ENCODE measurements around the gene ARNT2. TPM values are rescaled to one million over a fixed set of nuclear protein-coding genes. Genes with fewer than 3 reads are reported as not detected.

Gene ARNT2
- total and polyA plus RNA-seq, 2 donors (not counting 1 experiment from before 2014, with no cell fraction given), result 15.5 to 61.2 TPM

GRCh38 chr15:80444680-80445251, 40.6 kb downstream of the ARNT2 start:
- Histone ChIP-seq H3K79me2 (ENCODE audit: control insufficient read depth, insufficient read depth, low read length) (no peaks in the 10 kb centered on the region), H3K4me1 (ENCODE audit: control insufficient read depth, extremely low read depth, insufficient read depth, low read length) (no peaks in the 10 kb centered on the region), H3K9ac (ENCODE audit: insufficient read depth, low read length) (no peak overlapping the region), H4K20me1 (ENCODE audit: control insufficient read depth, extremely low read depth, insufficient read depth, low read length) (no peaks in the 10 kb centered on the region), H3K27ac (ENCODE audit: insufficient read depth, low read length) (no peak overlapping the region), H3K27me3 (ENCODE audit: control insufficient read depth, insufficient read depth, low read length) (no peaks in the 10 kb centered on the region), H2AFZ (ENCODE audit: low read length) (no peak overlapping the region), H3K4me3 (replicated peaks in 1 of 4; ENCODE audit: control extremely low read depth in 1 of 4, insufficient read depth in 1 of 4, low read depth in 3 of 4, low read length in 4 of 4) (no peak overlapping the region), H3K9me3 (ENCODE audit: control insufficient read depth, insufficient read depth, low read depth, low read length) (no peaks in the 10 kb centered on the region), H3K36me3 (ENCODE audit: control insufficient read depth, insufficient read depth, low read length) (no peaks in the 10 kb centered on the region), H3K4me2 (ENCODE audit: extremely low read depth, insufficient read depth, low read length) (no peak overlapping the region)
- TF ChIP-seq CTCF (conservative IDR thresholded peaks at IDR 0.05 in 1 of 2, IDR thresholded peaks at IDR 0.05 in 1 of 2; ENCODE audit: low read depth in 1 of 2, low read length in 2 of 2), result no peak
- TF ChIP-seq EZH2 (IDR thresholded peaks at IDR 0.05; ENCODE audit: low read length, missing control alignments), result no peak
- no peak for DNase-seq (ENCODE audit: low read depth in 2 of 2)

- H3K4me1 ChIP-seq (ENCODE audit: control insufficient read depth, extremely low read depth, insufficient read depth, low read length), result no peaks in the 10 kb centered on the region
- H3K36me3 ChIP-seq (ENCODE audit: control insufficient read depth, insufficient read depth, low read length), result no peaks in the 10 kb centered on the region
- no peaks in the 10 kb centered on the region for H3K9me3 ChIP-seq (ENCODE audit: control insufficient read depth, insufficient read depth, low read depth, low read length)
- H3K4me2 ChIP-seq (ENCODE audit: extremely low read depth, insufficient read depth, low read length), result no peak overlapping the region
- no peak overlapping the region for H3K9ac ChIP-seq (ENCODE audit: insufficient read depth, low read length)
- no peak overlapping the region for H3K4me3 ChIP-seq (replicated peaks in 1 of 4; ENCODE audit: control extremely low read depth in 1 of 4, insufficient read depth in 1 of 4, low read depth in 3 of 4, low read length in 4 of 4)
- H2AFZ ChIP-seq (ENCODE audit: low read length), result no peak overlapping the region
- no peak for DNase-seq (ENCODE audit: low read depth in 2 of 2)
- no peaks in the 10 kb centered on the region for H3K27me3 ChIP-seq (ENCODE audit: control insufficient read depth, insufficient read depth, low read length)
- TF ChIP-seq EZH2 (IDR thresholded peaks at IDR 0.05; ENCODE audit: low read length, missing control alignments) (no peak), CTCF (conservative IDR thresholded peaks at IDR 0.05 in 1 of 2, IDR thresholded peaks at IDR 0.05 in 1 of 2; ENCODE audit: low read depth in 1 of 2, low read length in 2 of 2) (no peak)
- no peaks in the 10 kb centered on the region for H4K20me1 ChIP-seq (ENCODE audit: control insufficient read depth, extremely low read depth, insufficient read depth, low read length)
- no peak overlapping the region for H3K27ac ChIP-seq (ENCODE audit: insufficient read depth, low read length)
- H3K79me2 ChIP-seq (ENCODE audit: control insufficient read depth, insufficient read depth, low read length), result no peaks in the 10 kb centered on the region
Observed at GRCh38 chr15:80445300-80446041, 41.3 kb downstream of the ARNT2 start.

GRCh38 chr15:80447077-80447476, 42.9 kb downstream of the ARNT2 start:
- TF ChIP-seq CTCF (conservative IDR thresholded peaks at IDR 0.05 in 1 of 2, IDR thresholded peaks at IDR 0.05 in 1 of 2; ENCODE audit: low read depth in 1 of 2, low read length in 2 of 2), result no peak
- TF ChIP-seq EZH2 (IDR thresholded peaks at IDR 0.05; ENCODE audit: low read length, missing control alignments), result no peak
- no peak overlapping the region for H3K27ac ChIP-seq (ENCODE audit: insufficient read depth, low read length)
- no peak overlapping the region for H3K9ac ChIP-seq (ENCODE audit: insufficient read depth, low read length)
- H4K20me1 ChIP-seq (ENCODE audit: control insufficient read depth, extremely low read depth, insufficient read depth, low read length), result no peaks in the 10 kb centered on the region
- no peak overlapping the region for H3K4me3 ChIP-seq (replicated peaks in 1 of 4; ENCODE audit: control extremely low read depth in 1 of 4, insufficient read depth in 1 of 4, low read depth in 3 of 4, low read length in 4 of 4)
- H3K79me2 ChIP-seq (ENCODE audit: control insufficient read depth, insufficient read depth, low read length), result no peaks in the 10 kb centered on the region
- H3K4me2 ChIP-seq (ENCODE audit: extremely low read depth, insufficient read depth, low read length), result no peak overlapping the region
- DNase-seq (ENCODE audit: low read depth in 2 of 2), result no peak
- no peaks in the 10 kb centered on the region for H3K27me3 ChIP-seq (ENCODE audit: control insufficient read depth, insufficient read depth, low read length)
- no peaks in the 10 kb centered on the region for H3K36me3 ChIP-seq (ENCODE audit: control insufficient read depth, insufficient read depth, low read length)
- H3K4me1 ChIP-seq (ENCODE audit: control insufficient read depth, extremely low read depth, insufficient read depth, low read length), result no peaks in the 10 kb centered on the region
- H3K9me3 ChIP-seq (ENCODE audit: control insufficient read depth, insufficient read depth, low read depth, low read length), result no peaks in the 10 kb centered on the region
- no peak overlapping the region for H2AFZ ChIP-seq (ENCODE audit: low read length)
